Parathyroid adenoma (tissue), 2 donors: Measurements from ENCODE around the gene CAMTA1.

Experiments used
- H2AFZ ChIP-seq: fragments of 300-600 bp; sonication (generic); one replicate; pipeline ENCODE4 v1.7.0; 2017; ENCODE audit warnings: antibody characterized with exemption, mild to moderate bottlenecking
- H3K27ac ChIP-seq: fragments of 300-600 bp; sonication (generic); one replicate; pipeline ENCODE4 v1.7.0; 2017
- H3K27me3 ChIP-seq: fragments of 300-600 bp; sonication (generic); one replicate; pipeline ENCODE4 v1.7.0; 2017; ENCODE audit warnings: low read length; ENCODE audit not compliant: control insufficient read depth, insufficient read depth
- H3K36me3 ChIP-seq: fragments of 300-600 bp; sonication (generic); one replicate; pipeline ENCODE4 v1.7.0; 2017; ENCODE audit warnings: low read length; ENCODE audit not compliant: control insufficient read depth, insufficient read depth
- H3K4me1 ChIP-seq: fragments of 300-600 bp; sonication (generic); one replicate; pipeline ENCODE4 v1.7.0; 2017; ENCODE audit warnings: control low read depth
- H3K4me2 ChIP-seq: fragments of 300-600 bp; sonication (generic); one replicate; pipeline ENCODE4 v1.7.0; 2017; ENCODE audit warnings: low read length
- H3K4me3 ChIP-seq: fragments of 300-600 bp; sonication (generic); one replicate; pipeline ENCODE4 v1.7.0; 2017; ENCODE audit warnings: low read depth, low read length
- H3K79me2 ChIP-seq: fragments of 300-600 bp; sonication (generic); one replicate; pipeline ENCODE4 v1.7.0; 2017; ENCODE audit warnings: control low read depth
- H3K9ac ChIP-seq: fragments of 300-600 bp; sonication (generic); one replicate; pipeline ENCODE4 v1.7.0; 2017; ENCODE audit warnings: mild to moderate bottlenecking
- H3K9me3 ChIP-seq: fragments of 300-600 bp; sonication (generic); one replicate; pipeline ENCODE4 v1.7.0; 2017; ENCODE audit warnings: low read length; ENCODE audit not compliant: control insufficient read depth
- CTCF ChIP-seq: fragments of 300-600 bp; sonication (generic); IDR thresholded peaks from one replicate; pipeline ENCODE4 v1.7.0; 2017; ENCODE audit warnings: antibody characterized with exemption, mild to moderate bottlenecking
- donor health status: primary hyperparathyroidism.

Gene CAMTA1

GRCh38 chr1:7290971-7291970, 506.0 kb downstream of the CAMTA1 start:
- no peak overlapping the region for H3K27ac ChIP-seq

GRCh38 chr1:7292036-7292681, 506.9 kb downstream of the CAMTA1 start:
- H3K36me3 ChIP-seq = no peaks in the 10 kb centered on the region
- no peak overlapping the region for H3K27ac ChIP-seq
- H3K79me2 ChIP-seq = no peaks in the 10 kb centered on the region
- no peaks in the 10 kb centered on the region for H3K4me1 ChIP-seq
- no peak overlapping the region for H2AFZ ChIP-seq
- no peak overlapping the region for H3K9ac ChIP-seq
- TF ChIP-seq CTCF = no peak
- H3K27me3 ChIP-seq = no peaks in the 10 kb centered on the region
- no peaks in the 10 kb centered on the region for H3K9me3 ChIP-seq
- H3K4me2 ChIP-seq = no peak overlapping the region
- H3K4me3 ChIP-seq = no peak overlapping the region

More at GRCh38 chr1:7290971-7291970, 506.0 kb downstream of the CAMTA1 start:
- H3K4me1 ChIP-seq = no peaks in the 10 kb centered on the region
- no peak overlapping the region for H3K4me3 ChIP-seq
- no peaks in the 10 kb centered on the region for H3K9me3 ChIP-seq
- H3K36me3 ChIP-seq = no peaks in the 10 kb centered on the region
- H3K4me2 ChIP-seq = no peak overlapping the region
- no peaks in the 10 kb centered on the region for H3K27me3 ChIP-seq
- no peaks in the 10 kb centered on the region for H3K79me2 ChIP-seq
- no peak overlapping the region for H2AFZ ChIP-seq
- H3K9ac ChIP-seq = no peak overlapping the region
- no peak for TF ChIP-seq CTCF

GRCh38 chr1:7292714-7293419, 507.6 kb downstream of the CAMTA1 start:
- no peak overlapping the region for H3K9ac ChIP-seq
- H3K36me3 ChIP-seq = no peaks in the 10 kb centered on the region
- H3K9me3 ChIP-seq = no peaks in the 10 kb centered on the region
- H3K4me1 ChIP-seq = no peaks in the 10 kb centered on the region
- no peak overlapping the region for H3K27ac ChIP-seq
- H2AFZ ChIP-seq = no peak overlapping the region
- no peak for TF ChIP-seq CTCF
- H3K27me3 ChIP-seq = no peaks in the 10 kb centered on the region
- H3K79me2 ChIP-seq = no peaks in the 10 kb centered on the region
- no peak overlapping the region for H3K4me3 ChIP-seq
- no peak overlapping the region for H3K4me2 ChIP-seq

- Histone ChIP-seq H3K27ac (no peak overlapping the region), H3K79me2 (no peaks in the 10 kb centered on the region), H3K27me3 (no peaks in the 10 kb centered on the region), H3K9me3 (no peaks in the 10 kb centered on the region), H3K36me3 (no peaks in the 10 kb centered on the region), H3K4me2 (no peak overlapping the region), H3K4me1 (no peaks in the 10 kb centered on the region), H3K9ac (no peak overlapping the region), H3K4me3 (no peak overlapping the region), H2AFZ (no peak overlapping the region)
- TF ChIP-seq CTCF = no peak
Observed at GRCh38 chr1:7293702-7294629, 508.7 kb downstream of the CAMTA1 start.
